Thoracic aorta (tissue), 2 donors: ENCODE data around the gene TGFB2. TPM values are rescaled to one million over a fixed set of nuclear protein-coding genes. Genes with fewer than 3 reads are reported as not detected.

ENCODE experiments used
- ATAC-seq: fragments of 150-250 bp; one replicate; pipeline ENCODE4 v1.8.0; 2017; ENCODE audit warnings: low read depth; ENCODE audit not compliant: insufficient number of reproducible peaks, low FRiP score
- DNase-seq: peaks from one replicate; pipeline ENCODE4 v3.0.0-alpha.2; 2020; ENCODE audit warnings: low spot score
- H3K27ac ChIP-seq, 2 donors: fragments of 200-600 bp; sonication (generic); 1 replicate in 1 of 2; 2 replicates in 1 of 2; pipeline ENCODE4 v1.5.1; 2016; ENCODE audit warnings: mild to moderate bottlenecking in 2 of 2, moderate library complexity in 2 of 2
- H3K27me3 ChIP-seq: fragments of 200-600 bp; sonication (generic); replicated peaks from 2 replicates; pipeline ENCODE4 v1.6.0; 2016; ENCODE audit warnings: mild to moderate bottlenecking; ENCODE audit not compliant: insufficient read depth
- H3K36me3 ChIP-seq: fragments of 200-600 bp; sonication (generic); one replicate; pipeline ENCODE4 v1.5.1; 2016
- H3K4me1 ChIP-seq, 2 donors: fragments of 200-600 bp; sonication (generic); 1 replicate in 1 of 2; 2 replicates in 1 of 2; pipeline versions ENCODE4 v1.5.1 to v1.6.0; 2016; ENCODE audit warnings: low read depth in 2 of 2, mild to moderate bottlenecking in 1 of 2; ENCODE audit not compliant: control insufficient read depth in 1 of 2
- H3K4me3 ChIP-seq: fragments of 200-600 bp; sonication (generic); 2 replicates; pipeline ENCODE4 v1.5.1; 2016; ENCODE audit warnings: mild to moderate bottlenecking
- H3K9me3 ChIP-seq: fragments of 200-600 bp; sonication (generic); 2 replicates; pipeline ENCODE4 v1.5.1; 2016
- total RNA-seq, 2 donors: library from RNA; depleted of rRNA; stranded (reverse); fragments of >200 nt; gene quantifications; one replicate each; pipeline versions ENCODE4 v1.1.0 to v1.2.3, GENCODE V29; 2016
- TF ChIP-seq, protein P1 (sequence below): fragments of 200-600 bp; sonication (generic); IDR thresholded peaks from one replicate; pipeline ENCODE4 v1.5.1; 2019; ENCODE audit warnings: antibody characterized with exemption

TGFB2 gene
- total RNA-seq, 2 donors from 2014 or later = 9.1 to 9.2 TPM

- ATAC-seq (peak; percentile 57), DNase-seq (no peak)
- Histone ChIP-seq H3K27ac (no peak overlapping the region), H3K27me3 (no peaks in the 10 kb centered on the region), H3K36me3 (no peaks in the 10 kb centered on the region), H3K9me3 (no peaks in the 10 kb centered on the region), H3K4me1 (peaks cover 0 to 19% of the 10 kb centered on the region in 2 donors), H3K4me3 (no peak overlapping the region)
- TF ChIP-seq, protein P1, sequence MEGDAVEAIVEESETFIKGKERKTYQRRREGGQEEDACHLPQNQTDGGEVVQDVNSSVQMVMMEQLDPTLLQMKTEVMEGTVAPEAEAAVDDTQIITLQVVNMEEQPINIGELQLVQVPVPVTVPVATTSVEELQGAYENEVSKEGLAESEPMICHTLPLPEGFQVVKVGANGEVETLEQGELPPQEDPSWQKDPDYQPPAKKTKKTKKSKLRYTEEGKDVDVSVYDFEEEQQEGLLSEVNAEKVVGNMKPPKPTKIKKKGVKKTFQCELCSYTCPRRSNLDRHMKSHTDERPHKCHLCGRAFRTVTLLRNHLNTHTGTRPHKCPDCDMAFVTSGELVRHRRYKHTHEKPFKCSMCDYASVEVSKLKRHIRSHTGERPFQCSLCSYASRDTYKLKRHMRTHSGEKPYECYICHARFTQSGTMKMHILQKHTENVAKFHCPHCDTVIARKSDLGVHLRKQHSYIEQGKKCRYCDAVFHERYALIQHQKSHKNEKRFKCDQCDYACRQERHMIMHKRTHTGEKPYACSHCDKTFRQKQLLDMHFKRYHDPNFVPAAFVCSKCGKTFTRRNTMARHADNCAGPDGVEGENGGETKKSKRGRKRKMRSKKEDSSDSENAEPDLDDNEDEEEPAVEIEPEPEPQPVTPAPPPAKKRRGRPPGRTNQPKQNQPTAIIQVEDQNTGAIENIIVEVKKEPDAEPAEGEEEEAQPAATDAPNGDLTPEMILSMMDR = no peak
Measured at GRCh38 chr1:218439541-218440295, 94.6 kb downstream of the TGFB2 start.

DNA sequence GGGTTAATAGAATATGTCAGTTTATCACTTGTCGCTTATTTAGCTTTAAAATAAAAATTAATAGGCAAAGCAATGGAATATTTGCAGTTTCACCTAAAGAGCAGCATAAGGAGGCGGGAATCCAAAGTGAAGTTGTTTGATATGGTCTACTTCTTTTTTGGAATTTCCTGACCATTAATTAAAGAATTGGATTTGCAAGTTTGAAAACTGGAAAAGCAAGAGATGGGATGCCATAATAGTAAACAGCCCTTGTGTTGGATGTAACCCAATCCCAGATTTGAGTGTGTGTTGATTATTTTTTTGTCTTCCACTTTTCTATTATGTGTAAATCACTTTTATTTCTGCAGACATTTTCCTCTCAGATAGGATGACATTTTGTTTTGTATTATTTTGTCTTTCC, 98.1 kb downstream of the TGFB2 start:
- TF ChIP-seq, protein P1 = no peak
- Histone ChIP-seq H3K4me1 (peaks cover 0 to 38% of the 10 kb centered on the region in 2 donors), H3K9me3 (no peaks in the 10 kb centered on the region), H3K27ac (no peak overlapping the region), H3K27me3 (no peaks in the 10 kb centered on the region), H3K4me3 (no peak overlapping the region), H3K36me3 (no peaks in the 10 kb centered on the region)
- no peak for DNase-seq
- no peak for ATAC-seq

DNA sequence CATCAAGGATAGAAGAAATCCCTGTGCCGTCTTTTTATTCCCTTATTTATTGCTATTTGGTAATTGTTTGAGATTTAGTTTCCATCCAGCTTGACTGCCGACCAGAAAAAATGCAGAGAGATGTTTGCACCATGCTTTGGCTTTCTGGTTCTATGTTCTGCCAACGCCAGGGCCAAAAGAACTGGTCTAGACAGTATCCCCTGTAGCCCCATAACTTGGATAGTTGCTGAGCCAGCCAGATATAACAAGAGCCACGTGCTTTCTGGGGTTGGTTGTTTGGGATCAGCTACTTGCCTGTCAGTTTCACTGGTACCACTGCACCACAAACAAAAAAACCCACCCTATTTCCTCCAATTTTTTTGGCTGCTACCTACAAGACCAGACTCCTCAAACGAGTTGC, 99.0 kb downstream of the TGFB2 start:
- no peaks in the 10 kb centered on the region for H3K36me3 ChIP-seq
- H3K9me3 ChIP-seq = no peaks in the 10 kb centered on the region
- H3K4me3 ChIP-seq = no peak overlapping the region
- peaks cover 0 to 37% of the 10 kb centered on the region in 2 donors for H3K4me1 ChIP-seq
- no peaks in the 10 kb centered on the region for H3K27me3 ChIP-seq
- TF ChIP-seq, protein P1 = no peak
- DNase-seq (no peak), ATAC-seq (no peak)
- H3K27ac ChIP-seq = no peak overlapping the region

GRCh38 chr1:218444588-218444987, 99.5 kb downstream of the TGFB2 start:
- peaks cover 0 to 32% of the 10 kb centered on the region in 2 donors for H3K4me1 ChIP-seq
- no peak for ATAC-seq
- no peaks in the 10 kb centered on the region for H3K27me3 ChIP-seq
- no peak overlapping the region for H3K4me3 ChIP-seq
- TF ChIP-seq, protein P1 = no peak
- H3K9me3 ChIP-seq = no peaks in the 10 kb centered on the region
- no peak for DNase-seq
- no peak overlapping the region for H3K27ac ChIP-seq
- H3K36me3 ChIP-seq = no peaks in the 10 kb centered on the region

- Histone ChIP-seq H3K4me1 (peaks cover 0 to 30% of the 10 kb centered on the region in 2 donors), H3K9me3 (no peaks in the 10 kb centered on the region), H3K27me3 (no peaks in the 10 kb centered on the region), H3K27ac (peak overlapping the region; percentile 64 to 88), H3K36me3 (no peaks in the 10 kb centered on the region), H3K4me3 (no peak overlapping the region)
- DNase-seq = no peak
- TF ChIP-seq, protein P1 = no peak
- ATAC-seq = peak; percentile 54
Measured at GRCh38 chr1:218447010-218447689, 102.0 kb downstream of the TGFB2 start.
